DND-41 (cell line): ENCODE data around the gene AASDHPPT.

Experiments used
- ATAC-seq: fragments of 200-7000 bp; cut with Tn5 transposase; 3 replicates; pipeline ENCODE4 v1.9.1; 2021; ENCODE audit warnings: low read depth; ENCODE audit not compliant: insufficient read depth
- DNase-seq: peaks from one replicate; pipeline ENCODE4 v3.0.0-alpha.2; 2020
- H2AFZ ChIP-seq: 2 replicates; pipeline ENCODE4 v1.6.0; 2012; ENCODE audit warnings: low read depth, low read length
- H3K27ac ChIP-seq: 2 replicates; pipeline ENCODE4 v1.5.1; 2012; ENCODE audit warnings: low read length, inconsistent platforms
- H3K27me3 ChIP-seq: fragments of 200-600 bp; sonication (generic); 2 replicates; pipeline ENCODE4 v1.6.0; 2012; ENCODE audit warnings: low read length, mild to moderate bottlenecking, inconsistent platforms; ENCODE audit not compliant: insufficient read depth, poor library complexity
- H3K36me3 ChIP-seq: 2 replicates; pipeline ENCODE4 v1.5.1; 2012; ENCODE audit warnings: low read length, inconsistent platforms; ENCODE audit not compliant: insufficient read depth
- H3K4me1 ChIP-seq: 2 replicates; pipeline ENCODE4 v1.5.1; 2012; ENCODE audit warnings: mild to moderate bottlenecking, low read length; ENCODE audit not compliant: insufficient read depth
- H3K4me2 ChIP-seq: 2 replicates; pipeline ENCODE4 v1.6.0; 2012; ENCODE audit warnings: mild to moderate bottlenecking, moderate library complexity, low read length, inconsistent platforms; ENCODE audit not compliant: insufficient read depth
- H3K4me3 ChIP-seq, 2 experiments: fragments of 200-600 bp in 1 of 2; shearing (Covaris generic) in 1 of 2; 2 replicates each; pipeline ENCODE4 v1.5.1; 2012 to 2016; ENCODE audit warnings: inconsistent platforms in 2 of 2, low read length in 2 of 2, mild to moderate bottlenecking in 2 of 2, low read depth in 1 of 2, moderate library complexity in 1 of 2
- H3K79me2 ChIP-seq: 2 replicates; pipeline ENCODE4 v1.6.0; 2012; ENCODE audit warnings: low read length, inconsistent platforms; ENCODE audit not compliant: insufficient read depth
- H3K9ac ChIP-seq: 2 replicates; pipeline ENCODE4 v1.6.0; 2012; ENCODE audit warnings: low read depth, mild to moderate bottlenecking, inconsistent platforms, low read length, moderate library complexity
- H3K9me3 ChIP-seq: 2 replicates; pipeline ENCODE4 v1.5.1; 2012; ENCODE audit warnings: low read length, moderate library complexity, mild to moderate bottlenecking, inconsistent platforms; ENCODE audit not compliant: insufficient read depth, severe bottlenecking
- H4K20me1 ChIP-seq: 2 replicates; pipeline ENCODE4 v1.6.0; 2012; ENCODE audit warnings: low read length; ENCODE audit not compliant: insufficient read depth
- CTCF ChIP-seq: IDR thresholded peaks from 2 replicates; pipeline ENCODE4 v1.5.1; 2012; ENCODE audit warnings: borderline replicate concordance, low read length, moderate library complexity, mild to moderate bottlenecking; ENCODE audit not compliant: poor library complexity, severe bottlenecking; ENCODE audit errors: extremely low read depth
- EZH2 ChIP-seq: IDR thresholded peaks from 3 replicates; pipeline ENCODE4 v1.6.1; 2012; ENCODE audit warnings: borderline replicate concordance, low read depth, mild to moderate bottlenecking, moderate library complexity, low read length, inconsistent platforms; ENCODE audit not compliant: severe bottlenecking

The AASDHPPT gene

GRCh38 chr11:106121570-106122320 is 44.3 kb downstream of the AASDHPPT start:
- Histone ChIP-seq H3K9me3 (peaks cover 4% of the 10 kb centered on the region), H4K20me1 (no peaks in the 10 kb centered on the region), H3K4me1 (peaks cover 3% of the 10 kb centered on the region; the same call in 1 of the 2 replicates), H3K36me3 (no peaks in the 10 kb centered on the region), H3K79me2 (no peaks in the 10 kb centered on the region), H3K27ac (no peak overlapping the region), H3K4me3 (no peak overlapping the region), H3K4me2 (no peak overlapping the region), H3K27me3 (no peaks in the 10 kb centered on the region), H3K9ac (no peak overlapping the region), H2AFZ (no peak overlapping the region)
- DNase-seq: no peak
- ATAC-seq: no peak
- no peak for TF ChIP-seq EZH2
- no peak for TF ChIP-seq CTCF

DNA sequence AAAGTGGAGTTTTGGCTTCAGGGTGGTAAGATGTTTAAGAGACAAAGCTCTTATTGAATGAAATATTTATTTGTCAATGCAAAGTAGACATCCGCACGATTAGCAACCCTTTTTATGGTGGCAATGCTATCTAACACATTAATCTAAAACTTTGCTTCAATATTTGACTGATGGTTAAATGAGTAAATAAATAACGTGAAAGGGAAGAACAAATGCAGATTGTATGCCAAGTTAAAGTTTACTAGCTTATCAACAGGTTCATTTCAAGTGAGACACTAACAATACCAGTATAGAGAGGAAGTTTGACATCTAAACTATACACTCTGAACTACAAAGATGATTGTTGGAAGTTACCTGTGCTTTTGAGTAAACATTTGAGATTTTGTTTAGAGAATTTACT is 50.1 kb downstream of the AASDHPPT start:
- ATAC-seq: no peak
- Histone ChIP-seq H3K4me3 (no peak overlapping the region), H3K27ac (no peak overlapping the region), H3K9me3 (no peaks in the 10 kb centered on the region), H3K4me1 (peaks cover 3% of the 10 kb centered on the region; the same call in 1 of the 2 replicates), H3K36me3 (no peaks in the 10 kb centered on the region), H3K4me2 (no peak overlapping the region), H3K27me3 (no peaks in the 10 kb centered on the region), H2AFZ (no peak overlapping the region), H3K79me2 (no peaks in the 10 kb centered on the region), H3K9ac (no peak overlapping the region), H4K20me1 (no peaks in the 10 kb centered on the region)
- no peak for DNase-seq
- TF ChIP-seq CTCF (no peak), EZH2 (no peak)

DNA sequence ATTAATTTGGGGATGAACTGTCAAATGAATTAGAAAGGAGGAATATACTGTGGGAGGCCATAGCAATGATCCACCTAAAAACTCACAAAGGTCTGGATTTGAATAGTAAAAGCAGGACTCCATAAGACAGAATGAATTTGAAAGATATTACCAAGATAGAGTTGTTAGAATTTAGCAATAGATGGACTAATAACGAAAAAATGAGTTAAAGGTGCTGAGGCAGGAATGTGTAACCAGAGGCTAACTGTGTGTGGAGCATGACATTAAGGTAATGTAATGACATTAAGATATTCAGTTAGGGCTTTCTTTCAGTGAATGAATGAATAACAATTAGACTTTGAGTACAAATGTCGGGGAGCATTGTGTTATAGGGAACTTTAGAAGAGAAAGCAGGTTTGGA is 51.3 kb downstream of the AASDHPPT start:
- no peak overlapping the region for H3K4me3 ChIP-seq
- TF ChIP-seq CTCF: no peak
- TF ChIP-seq EZH2: no peak
- no peaks in the 10 kb centered on the region for H3K9me3 ChIP-seq
- H2AFZ ChIP-seq: no peak overlapping the region
- H3K79me2 ChIP-seq: no peaks in the 10 kb centered on the region
- DNase-seq (no peak), ATAC-seq (no peak)
- no peak overlapping the region for H3K9ac ChIP-seq
- no peaks in the 10 kb centered on the region for H3K36me3 ChIP-seq
- H3K4me1 ChIP-seq: peaks cover 3% of the 10 kb centered on the region; the same call in 1 of the 2 replicates
- no peaks in the 10 kb centered on the region for H4K20me1 ChIP-seq
- H3K27ac ChIP-seq: no peak overlapping the region
- no peaks in the 10 kb centered on the region for H3K27me3 ChIP-seq
- H3K4me2 ChIP-seq: no peak overlapping the region

DNA sequence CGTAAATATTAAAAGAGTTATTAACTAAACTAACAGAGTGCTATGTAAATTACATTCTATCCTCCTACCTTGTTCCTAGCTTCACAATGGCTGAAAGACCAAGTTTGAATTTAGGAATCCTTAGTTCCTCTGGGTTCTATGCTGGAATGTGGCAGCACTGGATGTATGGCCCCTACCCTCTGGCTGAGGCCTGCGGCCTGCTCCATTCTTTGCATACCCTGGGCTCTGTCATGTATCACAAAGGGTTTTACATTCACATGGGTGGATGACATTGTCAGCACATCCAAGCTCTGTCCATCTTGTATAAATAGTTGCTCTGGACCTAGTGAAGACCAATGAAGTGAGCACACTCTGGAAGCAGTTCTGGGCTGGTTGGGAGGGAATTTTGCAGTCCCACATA is 54.5 kb downstream of the AASDHPPT start:
- TF ChIP-seq EZH2: no peak
- no peak for TF ChIP-seq CTCF

More for the DNA sequence above, 54.5 kb downstream of the AASDHPPT start:
- no peaks in the 10 kb centered on the region for H3K27me3 ChIP-seq
- H3K27ac ChIP-seq: no peak overlapping the region
- no peaks in the 10 kb centered on the region for H4K20me1 ChIP-seq
- DNase-seq (no peak), ATAC-seq (no peak)
- no peak overlapping the region for H3K4me3 ChIP-seq
- no peaks in the 10 kb centered on the region for H3K4me1 ChIP-seq
- H3K9me3 ChIP-seq: no peaks in the 10 kb centered on the region
- H2AFZ ChIP-seq: no peak overlapping the region
- H3K36me3 ChIP-seq: no peaks in the 10 kb centered on the region
- H3K4me2 ChIP-seq: no peak overlapping the region
- H3K79me2 ChIP-seq: no peaks in the 10 kb centered on the region
- no peak overlapping the region for H3K9ac ChIP-seq
